ENCODE results near the gene AMPD3. TPM values are rescaled to one million over a fixed set of nuclear protein-coding genes. Genes with fewer than 3 reads are reported as not detected.

Gene AMPD3
- total RNA-seq, 1 donor from 2014 or later, result 3.1 TPM

Other genes starting within 250 kb of the AMPD3 start
- 34.4 TPM for gene SBF2, start 161.0 kb upstream of the AMPD3 start, total RNA-seq
- gene ADM, start 150.2 kb upstream of the AMPD3 start, total RNA-seq, result 28.2 TPM
- gene RNF141, start 85.9 kb downstream of the AMPD3 start, total RNA-seq, result 20.4 TPM
- gene LYVE1, start 113.4 kb downstream of the AMPD3 start, total RNA-seq, result 49.6 TPM
- 2.6 TPM for gene IRAG1, start 238.5 kb downstream of the AMPD3 start, total RNA-seq